GM18508 (cell line): ENCODE results near the gene MYO5A.

ENCODE experiments used
- ATAC-seq: cut with Tn5 transposase; IDR thresholded peaks from one replicate; pipeline ENCODE4 v1.9.1; 2021; ENCODE audit warnings: moderate number of reproducible peaks; ENCODE audit not compliant: insufficient read depth, unreplicated experiment

MYO5A gene

GRCh38 chr15:52278135-52278534 lies 250.5 kb downstream of the MYO5A start:
- ATAC-seq, result no peak

DNA sequence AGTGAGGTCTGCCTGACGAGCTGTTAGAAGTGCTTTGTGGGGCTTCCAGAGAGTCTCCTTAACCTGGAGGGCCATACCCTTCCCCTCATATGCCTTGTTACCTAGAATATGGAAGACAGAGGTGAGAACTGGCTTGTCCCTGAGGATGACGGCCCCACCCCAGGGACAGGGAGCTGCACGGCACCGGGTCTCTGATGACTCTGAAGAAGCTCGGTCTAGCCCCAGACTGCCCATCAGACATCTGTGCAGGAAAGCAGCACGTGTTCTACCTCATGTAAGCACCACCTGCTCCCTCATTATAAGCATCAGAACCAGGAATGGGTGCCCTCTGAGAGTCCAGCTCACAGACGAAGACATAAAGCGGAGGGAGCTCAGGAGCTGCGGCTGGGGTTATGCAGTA lies 251.1 kb downstream of the MYO5A start:
- ATAC-seq, result no peak

DNA sequence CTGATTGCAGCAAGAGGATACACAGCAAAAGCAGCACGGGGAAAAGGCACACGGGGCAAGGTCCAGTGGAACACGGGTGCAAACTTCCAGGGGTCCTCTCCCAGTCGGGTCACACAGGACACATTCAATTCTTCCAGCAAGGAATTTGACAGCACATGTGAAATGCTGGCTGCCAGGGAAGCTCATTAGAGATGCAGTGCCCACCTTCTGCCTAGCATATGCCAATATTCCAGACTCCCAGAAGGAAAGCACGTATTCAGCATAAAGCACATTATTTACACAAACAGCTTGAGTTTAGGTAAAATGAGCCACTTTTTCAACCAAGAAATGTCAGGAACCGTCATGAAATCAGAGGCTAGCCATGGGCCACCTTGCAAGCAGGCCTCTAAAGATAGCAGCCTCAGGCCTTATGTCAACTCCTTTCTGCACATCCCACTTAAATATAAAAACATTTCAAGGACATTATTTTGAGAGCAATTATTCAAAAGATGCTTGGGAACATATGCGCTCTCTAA lies 252.4 kb downstream of the MYO5A start:
- no peak for ATAC-seq

- ATAC-seq, result no peak
Observed at GRCh38 chr15:52263563-52264282, 265.0 kb downstream of the MYO5A start.

DNA sequence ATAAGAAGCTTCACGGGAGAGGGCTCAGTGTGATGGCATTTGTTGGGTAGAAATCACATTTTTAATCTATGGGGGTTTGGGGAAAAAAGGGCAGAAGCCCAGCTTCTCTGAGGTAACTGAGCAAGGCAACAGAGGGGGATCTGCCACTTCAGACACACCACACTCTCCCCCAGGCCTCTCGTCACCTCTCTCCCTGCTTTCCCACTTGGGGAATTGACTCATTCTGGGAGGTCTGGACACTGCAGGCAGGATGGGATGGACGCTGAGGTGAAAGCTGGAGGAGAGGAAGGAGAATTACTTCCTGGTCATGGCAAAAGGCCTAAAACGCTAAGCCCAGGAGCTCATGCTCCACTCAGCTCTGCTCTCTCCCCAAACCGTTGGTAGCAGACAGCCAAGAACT lies 266.3 kb downstream of the MYO5A start:
- no peak for ATAC-seq

DNA sequence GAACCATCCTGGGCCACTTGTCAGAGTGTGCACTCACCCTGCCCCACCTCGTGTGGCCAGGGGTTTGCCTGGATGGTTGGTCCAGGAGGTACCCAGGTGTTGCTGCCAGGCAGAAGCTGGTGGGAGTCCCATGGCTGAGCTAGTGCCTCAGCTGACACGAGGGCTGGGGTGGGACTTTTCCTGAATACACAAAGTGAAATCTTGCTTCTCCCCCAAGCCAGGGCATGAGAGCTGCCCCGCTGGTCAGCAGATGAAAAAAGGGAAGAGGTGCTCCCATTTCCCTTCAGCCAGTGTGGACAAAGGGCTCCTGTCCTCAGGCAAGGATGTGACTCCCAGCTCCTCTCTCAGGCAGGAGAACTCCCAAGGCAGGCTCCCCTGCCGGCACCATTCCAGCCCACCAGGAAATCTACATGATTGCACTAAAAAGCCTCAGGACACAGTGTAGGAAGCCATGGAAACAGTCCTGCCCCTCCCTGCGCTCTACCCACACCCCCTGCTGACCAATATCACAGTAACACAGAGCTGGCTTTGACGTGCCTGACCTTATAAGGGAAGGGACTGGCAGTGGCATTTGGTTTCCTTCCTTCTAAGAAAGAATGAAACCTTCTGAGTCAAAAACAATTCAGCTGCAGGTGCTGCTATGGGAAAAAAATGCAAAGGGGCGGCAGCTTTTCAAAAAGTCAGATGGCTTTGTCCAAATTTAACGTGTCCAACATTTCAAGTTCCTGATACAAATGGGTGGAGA lies 267.0 kb downstream of the MYO5A start:
- peak; percentile 93 for ATAC-seq

- no peak for ATAC-seq
Observed at GRCh38 chr15:52261026-52261425, 267.7 kb downstream of the MYO5A start.

GRCh38 chr15:52259503-52259902 lies 269.2 kb downstream of the MYO5A start:
- no peak for ATAC-seq

GRCh38 chr15:52258461-52258860 lies 270.2 kb downstream of the MYO5A start:
- no peak for ATAC-seq

GRCh38 chr15:52257734-52258062 lies 271.0 kb downstream of the MYO5A start:
- no peak for ATAC-seq
